Karpas-422 (cell line): ENCODE results near the gene ADCK1. TPM values are rescaled to one million over a fixed set of nuclear protein-coding genes. Genes with fewer than 3 reads are reported as not detected.
"Not testable (repeated sequence)": the region's sequence is repeated elsewhere in the genome, so short reads cannot be mapped to it uniquely, and the experiment has no call there.

ENCODE experiments used
- DNase-seq: peaks from one replicate; pipeline ENCODE4 v3.0.0-alpha.2; 2015
- H2AFZ ChIP-seq: fragments of 200-600 bp; sonication (generic); 2 replicates; pipeline ENCODE4 v1.6.1; 2014; ENCODE audit warnings: antibody characterized with exemption, low read length, mixed read lengths
- H3K27ac ChIP-seq: fragments of 200-600 bp; sonication (generic); 2 replicates; pipeline ENCODE4 v1.5.1; 2014; ENCODE audit warnings: mild to moderate bottlenecking, low read length, moderate library complexity
- H3K27me3 ChIP-seq: fragments of 200-600 bp; sonication (generic); 2 replicates; pipeline ENCODE4 v1.6.1; 2014; ENCODE audit warnings: low read length, mixed read lengths
- H3K36me3 ChIP-seq: fragments of 200-600 bp; sonication (generic); 2 replicates; pipeline ENCODE4 v1.6.1; 2014; ENCODE audit warnings: low read length, mixed read lengths; ENCODE audit not compliant: insufficient read depth
- H3K4me1 ChIP-seq: fragments of 200-600 bp; sonication (generic); 2 replicates; pipeline ENCODE4 v1.6.1; 2014; ENCODE audit warnings: mild to moderate bottlenecking, low read length, mixed read lengths
- H3K4me2 ChIP-seq: fragments of 200-600 bp; sonication (generic); 2 replicates; pipeline ENCODE4 v1.6.1; 2014; ENCODE audit warnings: low read length, low read depth, mild to moderate bottlenecking; ENCODE audit not compliant: poor library complexity, severe bottlenecking
- H3K4me3 ChIP-seq: fragments of 200-600 bp; sonication (generic); 2 replicates; pipeline ENCODE4 v1.5.1; 2014; ENCODE audit warnings: mild to moderate bottlenecking, antibody characterized with exemption, low read length, mixed read lengths
- H3K79me2 ChIP-seq: fragments of 200-600 bp; sonication (generic); 2 replicates; pipeline ENCODE4 v1.6.1; 2014; ENCODE audit warnings: mild to moderate bottlenecking, low read length, mixed read lengths
- H3K9ac ChIP-seq: fragments of 200-600 bp; sonication (generic); 2 replicates; pipeline ENCODE4 v1.6.0; 2014; ENCODE audit warnings: low read length
- H3K9me2 ChIP-seq: fragments of 200-600 bp; sonication (generic), shearing (Covaris generic); replicated peaks from 2 replicates; pipeline ENCODE4 v1.6.0; 2014; ENCODE audit warnings: mild to moderate bottlenecking, low read length, moderate library complexity; ENCODE audit not compliant: insufficient read depth
- H3K9me3 ChIP-seq: fragments of 300-700, 200-600 bp; sonication (generic); 2 replicates; pipeline ENCODE4 v1.6.1; 2014; ENCODE audit warnings: low read length, mixed read lengths
- H4K20me1 ChIP-seq: fragments of 200-600 bp; sonication (generic); 2 replicates; pipeline ENCODE4 v1.6.1; 2014; ENCODE audit warnings: mild to moderate bottlenecking, antibody characterized with exemption, low read length, low read depth; ENCODE audit not compliant: insufficient read depth
- total RNA-seq: library from RNA; depleted of rRNA; stranded (reverse); fragments of >200 nt; shearing (Covaris generic); gene quantifications from 2 replicates; pipeline ENCODE4 v1.2.3, GENCODE V29; 2014; ENCODE audit warnings: low replicate concordance

ADCK1 gene
- total RNA-seq, 1 experiment from 2014 or later: 9.7 TPM

GRCh38 chr14:77883847-77884238, 83.9 kb downstream of the ADCK1 start:
- H3K79me2 ChIP-seq: no peaks in the 10 kb centered on the region
- no peak for DNase-seq
- no peaks in the 10 kb centered on the region for H3K9me2 ChIP-seq
- H3K9ac ChIP-seq: no peak overlapping the region
- no peak overlapping the region for H3K4me3 ChIP-seq
- H3K27ac ChIP-seq: no peak overlapping the region
- no peaks in the 10 kb centered on the region for H3K36me3 ChIP-seq
- no peaks in the 10 kb centered on the region for H3K9me3 ChIP-seq
- 0 out of 2 replicates have a peak, but pooled peaks cover 6% of the 10 kb centered on the region for H3K4me1 ChIP-seq
- no peak overlapping the region for H2AFZ ChIP-seq
- H3K4me2 ChIP-seq: no peak overlapping the region
- no peaks in the 10 kb centered on the region for H4K20me1 ChIP-seq
- H3K27me3 ChIP-seq: no peaks in the 10 kb centered on the region

GRCh38 chr14:77885367-77885766, 85.5 kb downstream of the ADCK1 start:
- H3K9ac ChIP-seq: no peak overlapping the region
- H4K20me1 ChIP-seq: no peaks in the 10 kb centered on the region
- H2AFZ ChIP-seq: no peak overlapping the region
- H3K27ac ChIP-seq: no peak overlapping the region
- H3K4me2 ChIP-seq: no peak overlapping the region
- no peak overlapping the region for H3K4me3 ChIP-seq
- H3K79me2 ChIP-seq: no peaks in the 10 kb centered on the region
- H3K4me1 ChIP-seq: 0 out of 2 replicates have a peak, but pooled peaks cover 6% of the 10 kb centered on the region
- no peaks in the 10 kb centered on the region for H3K27me3 ChIP-seq
- H3K9me2 ChIP-seq: no peaks in the 10 kb centered on the region
- no peak for DNase-seq
- H3K9me3 ChIP-seq: no peaks in the 10 kb centered on the region
- no peaks in the 10 kb centered on the region for H3K36me3 ChIP-seq

- no peak overlapping the region for H3K4me3 ChIP-seq
- no peak overlapping the region for H2AFZ ChIP-seq
- DNase-seq: no peak
- H3K36me3 ChIP-seq: no peaks in the 10 kb centered on the region
- H3K79me2 ChIP-seq: no peaks in the 10 kb centered on the region
- H4K20me1 ChIP-seq: no peaks in the 10 kb centered on the region
- no peak overlapping the region for H3K9ac ChIP-seq
- H3K9me3 ChIP-seq: no peaks in the 10 kb centered on the region
- H3K9me2 ChIP-seq: no peaks in the 10 kb centered on the region
- no peak overlapping the region for H3K27ac ChIP-seq
- H3K4me2 ChIP-seq: no peak overlapping the region
- 0 out of 2 replicates have a peak, but pooled peaks cover 6% of the 10 kb centered on the region for H3K4me1 ChIP-seq
- H3K27me3 ChIP-seq: no peaks in the 10 kb centered on the region
Measured at GRCh38 chr14:77886010-77886409, 86.1 kb downstream of the ADCK1 start.

GRCh38 chr14:77888903-77889302, 89.0 kb downstream of the ADCK1 start:
- not testable (repeated sequence) for H3K4me2 ChIP-seq, H3K4me1 ChIP-seq, H3K79me2 ChIP-seq, H4K20me1 ChIP-seq, H3K27me3 ChIP-seq, H3K36me3 ChIP-seq, H3K9me2 ChIP-seq, DNase-seq, H2AFZ ChIP-seq, H3K4me3 ChIP-seq, H3K9ac ChIP-seq, H3K9me3 ChIP-seq, H3K27ac ChIP-seq

GRCh38 chr14:77889971-77890442, 90.1 kb downstream of the ADCK1 start:
- Histone ChIP-seq H3K27ac (no peak overlapping the region), H3K9ac (no peak overlapping the region), H3K4me1 (no peaks in the 10 kb centered on the region), H4K20me1 (no peaks in the 10 kb centered on the region), H3K36me3 (no peaks in the 10 kb centered on the region), H3K4me2 (no peak overlapping the region), H3K9me3 (no peaks in the 10 kb centered on the region), H3K9me2 (no peaks in the 10 kb centered on the region), H2AFZ (no peak overlapping the region), H3K79me2 (no peaks in the 10 kb centered on the region), H3K27me3 (no peaks in the 10 kb centered on the region), H3K4me3 (no peak overlapping the region)
- DNase-seq: no peak

GRCh38 chr14:77890873-77891272, 91.0 kb downstream of the ADCK1 start:
- H3K36me3 ChIP-seq: no peaks in the 10 kb centered on the region
- H3K4me1 ChIP-seq: no peaks in the 10 kb centered on the region
- H3K4me3 ChIP-seq: no peak overlapping the region
- no peak overlapping the region for H3K4me2 ChIP-seq
- H3K9me2 ChIP-seq: no peaks in the 10 kb centered on the region
- no peaks in the 10 kb centered on the region for H3K79me2 ChIP-seq
- H4K20me1 ChIP-seq: no peaks in the 10 kb centered on the region
- DNase-seq: no peak
- no peak overlapping the region for H3K27ac ChIP-seq
- no peaks in the 10 kb centered on the region for H3K9me3 ChIP-seq
- no peaks in the 10 kb centered on the region for H3K27me3 ChIP-seq
- H2AFZ ChIP-seq: no peak overlapping the region
- H3K9ac ChIP-seq: no peak overlapping the region

- H3K4me3 ChIP-seq: no peak overlapping the region
- no peaks in the 10 kb centered on the region for H3K79me2 ChIP-seq
- H3K9ac ChIP-seq: no peak overlapping the region
- DNase-seq: no peak
- no peak overlapping the region for H2AFZ ChIP-seq
- H3K9me3 ChIP-seq: no peaks in the 10 kb centered on the region
- H3K4me1 ChIP-seq: no peaks in the 10 kb centered on the region
- no peaks in the 10 kb centered on the region; the same call in 1 of the 2 replicates for H4K20me1 ChIP-seq
- no peaks in the 10 kb centered on the region for H3K27me3 ChIP-seq
- no peak overlapping the region for H3K4me2 ChIP-seq
- H3K9me2 ChIP-seq: no peaks in the 10 kb centered on the region
- H3K27ac ChIP-seq: no peak overlapping the region
- H3K36me3 ChIP-seq: no peaks in the 10 kb centered on the region
Measured at GRCh38 chr14:77892381-77892871, 92.5 kb downstream of the ADCK1 start.

GRCh38 chr14:77892890-77893484, 93.1 kb downstream of the ADCK1 start:
- H3K79me2 ChIP-seq: no peaks in the 10 kb centered on the region
- no peaks in the 10 kb centered on the region for H3K4me1 ChIP-seq
- no peaks in the 10 kb centered on the region for H3K9me3 ChIP-seq
- no peaks in the 10 kb centered on the region for H3K27me3 ChIP-seq
- H3K4me2 ChIP-seq: no peak overlapping the region
- H3K9ac ChIP-seq: no peak overlapping the region
- H3K36me3 ChIP-seq: no peaks in the 10 kb centered on the region
- H3K27ac ChIP-seq: no peak overlapping the region
- H4K20me1 ChIP-seq: no peaks in the 10 kb centered on the region; the same call in 1 of the 2 replicates
- H3K4me3 ChIP-seq: no peak overlapping the region
- DNase-seq: no peak
- no peak overlapping the region for H2AFZ ChIP-seq
- H3K9me2 ChIP-seq: no peaks in the 10 kb centered on the region
